ENCODE data around the gene SLAMF9. TPM values are rescaled to one million over a fixed set of nuclear protein-coding genes. Genes with fewer than 3 reads are reported as not detected.

Gene SLAMF9
- total and polyA plus RNA-seq, 5 donors from 2014 or later: not detected

DNA sequence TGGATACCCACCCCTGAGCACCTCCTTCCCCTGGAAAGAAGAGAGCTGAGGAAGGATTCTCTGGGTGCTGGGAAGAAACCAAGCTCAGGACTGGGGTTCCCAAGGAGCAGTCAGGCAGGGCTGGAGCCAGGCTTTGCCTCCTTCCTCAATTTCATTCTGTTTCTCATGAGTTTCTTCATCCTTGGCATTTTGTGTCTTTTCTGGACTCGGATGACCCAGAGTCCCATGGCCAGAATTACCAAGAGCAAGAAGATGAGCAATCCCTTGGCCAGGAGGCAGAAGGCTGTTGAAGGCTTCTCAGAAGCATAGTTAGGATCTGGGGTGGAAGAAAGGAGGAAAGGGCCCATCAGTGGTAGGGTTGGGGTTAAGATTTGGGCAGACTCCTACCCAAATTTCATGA is 2.5 kb downstream of the SLAMF9 start:
- H3K36me3 Mint-ChIP-seq: peaks cover 3% of the 10 kb centered on the region
- DNase-seq (no peak), ATAC-seq (ENCODE audit: low read depth in 2 of 2) (no peak)
- no peak overlapping the region for H3K4me3 Mint-ChIP-seq
- no peak overlapping the region for H3K27ac Mint-ChIP-seq
- Histone ChIP-seq H3K36me3 (ENCODE audit: control insufficient read depth, insufficient read depth, low read length) (no peaks in the 10 kb centered on the region), H3K4me1 (ENCODE audit: control insufficient read depth, insufficient read depth, low read length, poor library complexity, severe bottlenecking) (no peaks in the 10 kb centered on the region), H3K27ac (ENCODE audit: insufficient read depth, low read length, poor library complexity, severe bottlenecking) (no peak overlapping the region), H3K27me3 (ENCODE audit: control insufficient read depth, insufficient read depth, low read length) (peaks cover 8% of the 10 kb centered on the region), H3K9me3 (ENCODE audit: control insufficient read depth in 2 of 2, low read length in 2 of 2) (no peaks in the 10 kb centered on the region), H3K4me3 (ENCODE audit: low read depth, low read length) (no peak overlapping the region)
- H3K9me3 Mint-ChIP-seq: peaks cover 0 to 4% (median 0%) of the 10 kb centered on the region in 7 donors
- H3K4me1 Mint-ChIP-seq: no peaks in the 10 kb centered on the region
- H3K27me3 Mint-ChIP-seq: peaks cover 41% of the 10 kb centered on the region

DNA sequence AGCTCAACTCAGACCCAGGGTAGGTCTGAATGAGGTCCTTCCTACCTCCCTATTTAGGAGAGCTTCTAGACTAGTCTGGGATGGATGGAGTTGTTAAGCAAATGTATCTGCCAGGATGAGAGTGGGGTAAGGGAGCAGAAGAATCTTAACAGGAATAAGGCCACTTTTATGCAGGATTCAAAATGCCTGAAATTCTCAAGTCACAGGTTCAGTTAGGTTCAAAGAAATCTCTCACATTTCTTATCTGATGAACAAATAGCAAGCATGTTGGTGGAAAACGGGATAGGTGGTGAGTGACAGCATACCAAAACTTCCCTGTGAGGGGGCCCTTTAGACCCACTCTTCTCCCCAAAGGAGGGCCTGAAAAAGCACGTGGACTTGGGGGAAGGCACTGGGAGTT is 3.0 kb downstream of the SLAMF9 start:
- H3K4me1 ChIP-seq (ENCODE audit: control insufficient read depth, insufficient read depth, low read length, poor library complexity, severe bottlenecking): no peaks in the 10 kb centered on the region
- H3K27me3 ChIP-seq (ENCODE audit: control insufficient read depth, insufficient read depth, low read length): peaks cover 12% of the 10 kb centered on the region
- peaks cover 3% of the 10 kb centered on the region for H3K36me3 Mint-ChIP-seq
- no peak overlapping the region for H3K4me3 Mint-ChIP-seq
- peaks cover 46% of the 10 kb centered on the region for H3K27me3 Mint-ChIP-seq
- no peaks in the 10 kb centered on the region for H3K36me3 ChIP-seq (ENCODE audit: control insufficient read depth, insufficient read depth, low read length)
- DNase-seq: no peak
- H3K4me3 ChIP-seq (ENCODE audit: low read depth, low read length): no peak overlapping the region
- H3K4me1 Mint-ChIP-seq: peaks cover 0 to 3% (median 0%) of the 10 kb centered on the region in 4 donors
- H3K9me3 Mint-ChIP-seq: peaks cover 0 to 4% (median 0%) of the 10 kb centered on the region in 7 donors
- ATAC-seq (ENCODE audit: low read depth in 2 of 2): no peak
- H3K9me3 ChIP-seq (ENCODE audit: control insufficient read depth in 2 of 2, low read length in 2 of 2): no peaks in the 10 kb centered on the region
- H3K27ac ChIP-seq (ENCODE audit: insufficient read depth, low read length, poor library complexity, severe bottlenecking): no peak overlapping the region
- H3K27ac Mint-ChIP-seq: no peak overlapping the region

GRCh38 chr1:159949981-159950381 is 4.1 kb downstream of the SLAMF9 start:
- H3K27ac Mint-ChIP-seq: no peak overlapping the region
- no peaks in the 10 kb centered on the region for H3K36me3 Mint-ChIP-seq
- Histone ChIP-seq H3K36me3 (ENCODE audit: control insufficient read depth, insufficient read depth, low read length) (no peaks in the 10 kb centered on the region), H3K9me3 (ENCODE audit: control insufficient read depth in 2 of 2, low read length in 2 of 2) (no peaks in the 10 kb centered on the region), H3K4me1 (ENCODE audit: control insufficient read depth, insufficient read depth, low read length, poor library complexity, severe bottlenecking) (peaks cover 6% of the 10 kb centered on the region), H3K4me3 (ENCODE audit: low read depth, low read length) (no peak overlapping the region), H3K27me3 (ENCODE audit: control insufficient read depth, insufficient read depth, low read length) (peaks cover 15% of the 10 kb centered on the region), H3K27ac (ENCODE audit: insufficient read depth, low read length, poor library complexity, severe bottlenecking) (no peak overlapping the region)
- no peak overlapping the region for H3K4me3 Mint-ChIP-seq
- peaks cover 48% of the 10 kb centered on the region for H3K27me3 Mint-ChIP-seq
- no peak for ATAC-seq (ENCODE audit: low read depth in 2 of 2)
- no peak for DNase-seq
- H3K4me1 Mint-ChIP-seq: peaks cover 0 to 12% (median 0%) of the 10 kb centered on the region in 4 donors
- peaks cover 0 to 4% (median 0%) of the 10 kb centered on the region in 7 donors for H3K9me3 Mint-ChIP-seq

- Histone ChIP-seq H3K27me3 (ENCODE audit: control insufficient read depth, insufficient read depth, low read length) (peaks cover 20% of the 10 kb centered on the region), H3K4me3 (ENCODE audit: low read depth, low read length) (no peak overlapping the region), H3K9me3 (ENCODE audit: control insufficient read depth in 2 of 2, low read length in 2 of 2) (no peaks in the 10 kb centered on the region), H3K36me3 (ENCODE audit: control insufficient read depth, insufficient read depth, low read length) (no peaks in the 10 kb centered on the region), H3K27ac (ENCODE audit: insufficient read depth, low read length, poor library complexity, severe bottlenecking) (no peak overlapping the region), H3K4me1 (ENCODE audit: control insufficient read depth, insufficient read depth, low read length, poor library complexity, severe bottlenecking) (peaks cover 8% of the 10 kb centered on the region)
- H3K27ac Mint-ChIP-seq: no peak overlapping the region
- ATAC-seq (ENCODE audit: low read depth in 2 of 2) (no peak), DNase-seq (no peak)
- H3K4me3 Mint-ChIP-seq: no peak overlapping the region
- peaks cover 0 to 4% (median 0%) of the 10 kb centered on the region in 7 donors for H3K9me3 Mint-ChIP-seq
- peaks cover 50% of the 10 kb centered on the region for H3K27me3 Mint-ChIP-seq
- H3K36me3 Mint-ChIP-seq: no peaks in the 10 kb centered on the region
- peaks cover 0 to 15% (median 0%) of the 10 kb centered on the region in 4 donors for H3K4me1 Mint-ChIP-seq
These were observed 4.9 kb downstream of the SLAMF9 start for GRCh38 chr1:159949123-159949522.

DNA sequence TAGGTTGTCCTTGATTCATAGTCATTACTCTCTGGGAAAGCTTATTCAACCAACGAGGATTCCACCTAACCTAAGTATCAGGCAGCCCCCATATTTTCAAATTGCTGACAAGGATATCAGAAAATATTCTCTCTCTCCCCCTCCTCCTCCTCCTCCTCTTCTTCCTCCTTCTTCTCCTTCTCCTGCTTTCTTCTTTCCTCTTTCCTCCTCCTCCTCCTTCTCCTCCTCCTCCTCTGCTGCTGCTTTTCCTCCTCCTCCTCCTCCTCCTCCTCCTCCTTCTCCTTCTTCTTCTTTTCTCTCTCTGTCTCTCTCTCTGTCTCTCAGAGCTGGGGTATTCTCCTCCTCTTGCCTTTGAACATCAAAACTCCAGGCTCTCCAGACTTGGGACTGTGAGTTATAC is 6.1 kb downstream of the SLAMF9 start:
- Histone ChIP-seq H3K9me3 (ENCODE audit: control insufficient read depth in 2 of 2, low read length in 2 of 2) (no peaks in the 10 kb centered on the region), H3K36me3 (ENCODE audit: control insufficient read depth, insufficient read depth, low read length) (no peaks in the 10 kb centered on the region), H3K4me3 (ENCODE audit: low read depth, low read length) (no peak overlapping the region), H3K4me1 (ENCODE audit: control insufficient read depth, insufficient read depth, low read length, poor library complexity, severe bottlenecking) (peaks cover 8% of the 10 kb centered on the region), H3K27ac (ENCODE audit: insufficient read depth, low read length, poor library complexity, severe bottlenecking) (no peak overlapping the region), H3K27me3 (ENCODE audit: control insufficient read depth, insufficient read depth, low read length) (peaks cover 20% of the 10 kb centered on the region)
- Mint-ChIP-seq H3K9me3 (peaks cover 0 to 3% (median 0%) of the 10 kb centered on the region in 7 donors), H3K4me1 (peaks cover 0 to 15% (median 0%) of the 10 kb centered on the region in 4 donors), H3K4me3 (no peak overlapping the region), H3K27me3 (peaks cover 53% of the 10 kb centered on the region), H3K27ac (no peak overlapping the region), H3K36me3 (no peaks in the 10 kb centered on the region)
- DNase-seq (no peak), ATAC-seq (ENCODE audit: low read depth in 2 of 2) (no peak)

GRCh38 chr1:159946242-159947187 is 7.5 kb downstream of the SLAMF9 start:
- ATAC-seq (ENCODE audit: low read depth in 2 of 2): no peak
- Histone ChIP-seq H3K9me3 (ENCODE audit: control insufficient read depth in 2 of 2, low read length in 2 of 2) (no peaks in the 10 kb centered on the region), H3K4me3 (ENCODE audit: low read depth, low read length) (no peak overlapping the region), H3K27me3 (ENCODE audit: control insufficient read depth, insufficient read depth, low read length) (peaks cover 18% of the 10 kb centered on the region), H3K27ac (ENCODE audit: insufficient read depth, low read length, poor library complexity, severe bottlenecking) (no peak overlapping the region), H3K4me1 (ENCODE audit: control insufficient read depth, insufficient read depth, low read length, poor library complexity, severe bottlenecking) (peaks cover 8% of the 10 kb centered on the region), H3K36me3 (ENCODE audit: control insufficient read depth, insufficient read depth, low read length) (no peaks in the 10 kb centered on the region)
- DNase-seq: no peak
- H3K4me1 Mint-ChIP-seq: peaks cover 0 to 15% (median 0%) of the 10 kb centered on the region in 4 donors
- H3K27me3 Mint-ChIP-seq: peaks cover 48% of the 10 kb centered on the region
- no peaks in the 10 kb centered on the region for H3K36me3 Mint-ChIP-seq
- no peak overlapping the region for H3K27ac Mint-ChIP-seq
- H3K9me3 Mint-ChIP-seq: peaks cover 0 to 3% (median 0%) of the 10 kb centered on the region in 7 donors
- H3K4me3 Mint-ChIP-seq: peak overlapping the region in 2 of 4 donors; percentile 30 to 46

DNA sequence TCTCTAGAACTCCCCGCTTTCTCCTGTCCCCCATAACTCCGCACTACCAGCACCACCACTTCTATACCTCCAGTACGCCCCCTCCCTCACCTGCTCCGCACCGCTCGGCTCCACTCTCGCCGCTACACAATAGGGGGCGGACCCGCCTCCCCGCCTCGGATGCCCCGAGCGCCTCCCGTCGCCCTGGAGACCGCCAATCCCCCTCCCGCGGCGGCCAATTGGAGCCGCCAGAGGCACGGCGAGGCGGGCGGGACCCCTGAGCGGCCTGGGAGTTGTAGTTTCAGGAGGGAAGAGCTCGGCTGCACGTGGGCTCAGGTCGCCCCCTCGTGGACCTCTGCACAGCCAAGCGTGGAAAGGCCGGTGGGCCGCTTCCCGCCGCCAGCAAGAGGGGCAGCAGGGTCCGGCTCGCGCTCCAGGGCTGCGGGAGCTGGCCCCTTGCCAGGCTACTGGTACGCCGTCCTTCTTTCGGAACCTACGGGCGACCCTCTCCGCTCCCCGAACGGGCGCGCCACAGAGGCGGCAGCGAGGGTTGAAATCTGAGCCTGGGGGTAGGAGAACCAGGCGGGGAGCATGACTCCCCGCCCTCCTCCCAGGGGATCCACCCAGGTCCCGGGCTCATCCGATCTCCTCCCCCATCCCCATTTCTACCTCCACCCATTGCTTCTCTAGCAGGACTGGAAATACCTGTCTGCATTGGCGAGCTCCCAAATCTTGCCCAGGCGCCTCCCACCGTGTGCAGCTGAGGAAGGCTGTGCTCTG is 8.4 kb downstream of the SLAMF9 start, which contains the start of gene IGSF9:
Gene IGSF9, minus strand, starts transcription at position 131 of the 759 bp plus-strand sequence. CDS start 2,159 bp downstream, outside the sequence.
- H3K27me3 Mint-ChIP-seq: peaks cover 50% of the 10 kb centered on the region
- no peak within 1 kb of the TSS for H3K27ac ChIP-seq (ENCODE audit: insufficient read depth, low read length, poor library complexity, severe bottlenecking)
- no peaks in the 10 kb centered on the region for H3K9me3 ChIP-seq (ENCODE audit: control insufficient read depth in 2 of 2, low read length in 2 of 2)
- H3K27me3 ChIP-seq (ENCODE audit: control insufficient read depth, insufficient read depth, low read length): peaks cover 18% of the 10 kb centered on the region
- ATAC-seq (ENCODE audit: low read depth in 2 of 2) (peak; percentile 86 to 88), DNase-seq (peak; percentile 69 to 71 (median 69))
- H3K4me3 ChIP-seq (ENCODE audit: low read depth, low read length): no peak within 1 kb of the TSS
- peak within 1 kb of the TSS in 2 of 4 donors; percentile 66 to 86 for H3K4me3 Mint-ChIP-seq
- H3K9me3 Mint-ChIP-seq: peaks cover 0 to 3% (median 0%) of the 10 kb centered on the region in 7 donors
- H3K4me1 ChIP-seq (ENCODE audit: control insufficient read depth, insufficient read depth, low read length, poor library complexity, severe bottlenecking): peaks cover 8% of the 10 kb centered on the region
- H3K36me3 Mint-ChIP-seq: no peaks in the 10 kb centered on the region
- H3K27ac Mint-ChIP-seq: peak within 1 kb of the TSS in 1 of 3 donors; percentile 80
- peaks cover 0 to 15% (median 0%) of the 10 kb centered on the region in 4 donors for H3K4me1 Mint-ChIP-seq
- no peaks in the 10 kb centered on the region for H3K36me3 ChIP-seq (ENCODE audit: control insufficient read depth, insufficient read depth, low read length)
